Body of pancreas (tissue), 4 donors: ENCODE results near the gene RANGAP1.

Experiments used
- POLR2A ChIP-seq, 3 donors: fragments of 450-650 bp; IDR thresholded peaks; one replicate each; pipeline ENCODE4 v1.6.1; 2016; ENCODE audit warnings: antibody characterized with exemption in 3 of 3, mild to moderate bottlenecking in 2 of 3
- TF ChIP-seq, protein P1 (sequence below), 7 experiments: fragments of 450-650 bp in 4 of 7; fragments of 200-600 bp in 3 of 7; sonication (generic) in 3 of 7; IDR thresholded peaks; one replicate each; pipeline ENCODE4 v1.5.1; 2016 to 2019; ENCODE audit warnings: antibody characterized with exemption in 7 of 7

DNA sequence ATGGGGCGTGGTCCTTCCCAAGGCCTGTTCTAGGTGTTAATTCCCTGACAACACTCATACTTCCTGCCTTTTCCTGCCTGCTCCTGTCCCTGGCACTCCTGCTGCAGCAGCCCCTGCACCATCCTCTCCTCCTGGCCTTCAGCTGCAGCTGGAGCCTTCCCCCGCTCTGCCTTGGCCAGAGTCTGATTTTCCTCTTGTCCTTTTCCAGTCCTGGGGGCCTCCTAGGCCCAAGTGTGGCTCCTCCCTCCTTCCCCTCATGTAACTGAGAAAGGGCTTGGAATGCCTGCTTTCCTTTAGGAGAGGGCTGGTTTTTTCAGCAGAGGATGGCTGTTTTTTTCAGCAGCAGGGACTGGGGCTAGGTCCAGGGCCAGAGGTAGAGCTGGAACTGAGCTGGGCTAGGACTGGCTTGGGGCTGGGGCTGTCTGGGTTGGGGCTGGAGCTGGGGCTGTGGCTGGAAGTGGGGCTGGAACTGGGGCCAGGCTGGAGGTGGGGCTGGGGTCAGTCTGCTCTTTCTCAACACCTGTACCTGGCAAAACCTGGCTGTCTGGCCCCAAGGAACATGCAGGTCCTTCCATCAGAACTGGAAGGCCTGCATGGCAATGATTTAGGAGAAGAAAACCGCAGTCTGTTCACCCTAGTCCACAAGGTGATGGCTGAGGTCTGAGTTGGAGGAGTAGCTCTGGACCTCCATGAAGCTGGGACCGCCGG is 39.0 kb upstream of the RANGAP1 start:
- no peak for TF ChIP-seq POLR2A (IDR thresholded peaks at IDR 0.05)
- TF ChIP-seq, protein P1, sequence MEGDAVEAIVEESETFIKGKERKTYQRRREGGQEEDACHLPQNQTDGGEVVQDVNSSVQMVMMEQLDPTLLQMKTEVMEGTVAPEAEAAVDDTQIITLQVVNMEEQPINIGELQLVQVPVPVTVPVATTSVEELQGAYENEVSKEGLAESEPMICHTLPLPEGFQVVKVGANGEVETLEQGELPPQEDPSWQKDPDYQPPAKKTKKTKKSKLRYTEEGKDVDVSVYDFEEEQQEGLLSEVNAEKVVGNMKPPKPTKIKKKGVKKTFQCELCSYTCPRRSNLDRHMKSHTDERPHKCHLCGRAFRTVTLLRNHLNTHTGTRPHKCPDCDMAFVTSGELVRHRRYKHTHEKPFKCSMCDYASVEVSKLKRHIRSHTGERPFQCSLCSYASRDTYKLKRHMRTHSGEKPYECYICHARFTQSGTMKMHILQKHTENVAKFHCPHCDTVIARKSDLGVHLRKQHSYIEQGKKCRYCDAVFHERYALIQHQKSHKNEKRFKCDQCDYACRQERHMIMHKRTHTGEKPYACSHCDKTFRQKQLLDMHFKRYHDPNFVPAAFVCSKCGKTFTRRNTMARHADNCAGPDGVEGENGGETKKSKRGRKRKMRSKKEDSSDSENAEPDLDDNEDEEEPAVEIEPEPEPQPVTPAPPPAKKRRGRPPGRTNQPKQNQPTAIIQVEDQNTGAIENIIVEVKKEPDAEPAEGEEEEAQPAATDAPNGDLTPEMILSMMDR (IDR thresholded peaks at IDR 0.05), result no peak
